GM18508 (cell line): Measurements from ENCODE around the gene CDCP1.

ENCODE experiments used
- ATAC-seq: cut with Tn5 transposase; IDR thresholded peaks from one replicate; pipeline ENCODE4 v1.9.1; 2021; ENCODE audit warnings: moderate number of reproducible peaks; ENCODE audit not compliant: insufficient read depth, unreplicated experiment

Gene CDCP1

DNA sequence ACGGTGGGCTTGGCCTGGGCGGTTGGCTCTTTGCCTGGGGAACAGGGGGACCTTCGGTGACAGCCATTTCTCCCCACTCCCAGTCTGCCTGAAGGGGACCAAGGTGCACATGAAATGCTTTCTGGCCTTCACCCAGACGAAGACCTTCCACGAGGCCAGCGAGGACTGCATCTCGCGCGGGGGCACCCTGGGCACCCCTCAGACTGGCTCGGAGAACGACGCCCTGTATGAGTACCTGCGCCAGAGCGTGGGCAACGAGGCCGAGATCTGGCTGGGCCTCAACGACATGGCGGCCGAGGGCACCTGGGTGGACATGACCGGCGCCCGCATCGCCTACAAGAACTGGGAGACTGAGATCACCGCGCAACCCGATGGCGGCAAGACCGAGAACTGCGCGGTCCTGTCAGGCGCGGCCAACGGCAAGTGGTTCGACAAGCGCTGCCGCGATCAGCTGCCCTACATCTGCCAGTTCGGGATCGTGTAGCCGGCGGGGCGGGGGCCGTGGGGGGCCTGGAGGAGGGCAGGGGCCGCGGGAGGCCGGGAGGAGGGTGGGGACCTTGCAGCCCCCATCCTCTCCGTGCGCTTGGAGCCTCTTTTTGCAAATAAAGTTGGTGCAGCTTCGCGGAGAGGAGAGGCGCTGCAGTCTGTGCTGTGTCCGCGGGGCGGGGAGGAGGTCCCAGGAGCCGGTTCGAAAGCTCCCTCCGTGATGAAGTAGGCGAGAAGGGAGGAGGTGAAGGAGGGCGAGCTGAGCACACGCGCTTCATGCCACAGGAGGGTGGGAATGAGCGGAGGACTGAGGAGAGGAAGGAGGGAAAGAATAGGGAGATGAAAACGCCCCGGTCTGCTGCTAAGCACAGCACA is 110.5 kb downstream of the CDCP1 start:
- ATAC-seq: no peak

DNA sequence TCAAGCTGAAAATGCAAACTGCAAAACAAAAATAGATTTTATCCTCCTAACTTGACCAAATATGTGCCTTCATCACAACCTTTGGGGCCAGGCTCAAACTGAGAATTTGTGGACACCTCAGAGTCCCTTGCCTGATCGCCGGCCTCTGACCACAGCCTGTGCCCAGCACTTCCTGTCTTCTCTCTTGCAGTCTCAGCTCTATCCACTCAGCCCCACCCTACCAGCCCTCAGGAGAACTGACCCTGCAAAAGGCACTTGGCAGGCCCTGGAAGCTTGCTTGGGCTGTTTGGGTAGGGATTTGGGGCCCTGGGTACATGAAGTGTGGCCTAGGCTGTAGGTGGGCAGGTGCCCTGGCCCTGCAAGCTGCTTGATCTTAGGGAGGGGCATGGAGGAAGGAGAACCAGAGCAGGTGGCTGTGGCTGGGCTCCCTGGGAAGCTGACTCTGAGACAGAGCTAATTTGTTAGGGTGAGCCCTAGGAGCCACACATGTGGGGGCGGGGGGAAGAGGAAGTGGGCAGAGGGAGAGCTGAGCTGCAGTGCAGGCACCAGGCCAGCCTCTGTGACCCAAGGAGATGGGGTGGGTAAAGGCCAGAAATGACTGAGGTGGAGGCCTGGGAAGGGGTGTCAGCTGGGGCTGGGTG is 111.4 kb downstream of the CDCP1 start:
- no peak for ATAC-seq

- ATAC-seq: no peak
Observed at GRCh38 chr3:45033791-45034190, 112.4 kb downstream of the CDCP1 start.
